ENCODE data around the gene ADGRL2. TPM values are rescaled to one million over a fixed set of nuclear protein-coding genes. Genes with fewer than 3 reads are reported as not detected.

ADGRL2 gene
- polyA plus RNA-seq, 1 donor from 2014 or later: 190 TPM

GRCh38 chr1:81801651-81802456 lies 1.1 kb downstream of the ADGRL2 start:
- H3K4me2 ChIP-seq (ENCODE audit: low read length): no peak overlapping the region
- H3K27me3 ChIP-seq (ENCODE audit: insufficient read depth, low read depth, low read length): no peaks in the 10 kb centered on the region
- H3K79me2 ChIP-seq (replicated peaks; ENCODE audit: insufficient read depth, low read length): peaks cover 47% of the 10 kb centered on the region

GRCh38 chr1:81802457-81802706 lies 1.6 kb downstream of the ADGRL2 start:
- peak overlapping the region; percentile 21 for H2AFZ ChIP-seq (ENCODE audit: low read depth, low read length)

More at GRCh38 chr1:81801651-81802456, 1.1 kb downstream of the ADGRL2 start:
- H3K4me3 ChIP-seq (ENCODE audit: low read length): peak overlapping the region; percentile 85
- no peaks in the 10 kb centered on the region for H3K9me2 ChIP-seq (ENCODE audit: insufficient read depth, low read length)
- H3K9me3 ChIP-seq (ENCODE audit: low read length): no peaks in the 10 kb centered on the region
- peak overlapping the region; percentile 21 for H2AFZ ChIP-seq (ENCODE audit: low read depth, low read length)
- H4K20me1 ChIP-seq (ENCODE audit: insufficient read depth): no peaks in the 10 kb centered on the region
- H3K36me3 ChIP-seq (ENCODE audit: insufficient read depth, low read length): no peaks in the 10 kb centered on the region
- peak overlapping the region; percentile 93 for H3K9ac ChIP-seq (ENCODE audit: low read length)
- H3F3A ChIP-seq (ENCODE audit: insufficient read depth, low read length, poor library complexity, severe bottlenecking): peaks cover 9% of the 10 kb centered on the region
- H3K27ac ChIP-seq (ENCODE audit: low read length): peak overlapping the region; percentile 85
- TF ChIP-seq SMC3 (conservative IDR thresholded peaks at IDR 0.05; ENCODE audit: poor library complexity) (no peak), REST (IDR thresholded peaks at IDR 0.05; ENCODE audit: borderline replicate concordance) (no peak), EZH2 (IDR thresholded peaks at IDR 0.05; ENCODE audit: borderline replicate concordance, insufficient read depth, low read length, poor library complexity, severe bottlenecking) (no peak), MXI1 (conservative IDR thresholded peaks at IDR 0.05; ENCODE audit: poor library complexity, severe bottlenecking) (peak; percentile 17)

More at GRCh38 chr1:81802457-81802706, 1.6 kb downstream of the ADGRL2 start:
- Histone ChIP-seq H3K27ac (ENCODE audit: low read length) (peak overlapping the region; percentile 78), H4K20me1 (ENCODE audit: insufficient read depth) (no peaks in the 10 kb centered on the region), H3K9ac (ENCODE audit: low read length) (peak overlapping the region; percentile 93), H3K9me3 (ENCODE audit: low read length) (no peaks in the 10 kb centered on the region), H3K4me3 (ENCODE audit: low read length) (peak overlapping the region; percentile 85), H3K9me2 (ENCODE audit: insufficient read depth, low read length) (no peaks in the 10 kb centered on the region), H3K36me3 (ENCODE audit: insufficient read depth, low read length) (no peaks in the 10 kb centered on the region), H3F3A (ENCODE audit: insufficient read depth, low read length, poor library complexity, severe bottlenecking) (peaks cover 9% of the 10 kb centered on the region), H3K27me3 (ENCODE audit: insufficient read depth, low read depth, low read length) (no peaks in the 10 kb centered on the region), H3K4me2 (ENCODE audit: low read length) (peak overlapping the region; percentile 10), H3K79me2 (replicated peaks; ENCODE audit: insufficient read depth, low read length) (peaks cover 52% of the 10 kb centered on the region)
- TF ChIP-seq TAF1 (IDR thresholded peaks at IDR 0.05; ENCODE audit: low read depth): no peak
- TF ChIP-seq EZH2 (IDR thresholded peaks at IDR 0.05; ENCODE audit: borderline replicate concordance, insufficient read depth, low read length, poor library complexity, severe bottlenecking): no peak
- no peak for TF ChIP-seq MXI1 (conservative IDR thresholded peaks at IDR 0.05; ENCODE audit: poor library complexity, severe bottlenecking)
- no peak for TF ChIP-seq SMC3 (conservative IDR thresholded peaks at IDR 0.05; ENCODE audit: poor library complexity)
- TF ChIP-seq REST (IDR thresholded peaks at IDR 0.05; ENCODE audit: borderline replicate concordance): no peak
- TF ChIP-seq POLR2AphosphoS5 (IDR thresholded peaks at IDR 0.05): no peak
- TF ChIP-seq RAD21 (conservative IDR thresholded peaks at IDR 0.05): no peak
- TF ChIP-seq EP300 (conservative IDR thresholded peaks at IDR 0.05; ENCODE audit: poor library complexity, severe bottlenecking): no peak
- no peak for TF ChIP-seq CTCF (IDR thresholded peaks at IDR 0.05; ENCODE audit: poor library complexity, severe bottlenecking)

Measured in neural cell (in vitro differentiated cells).